ENCODE data around the gene FTH1.
"Not testable (repeated sequence)": the region's sequence is repeated elsewhere in the genome, so short reads cannot be mapped to it uniquely, and the experiment has no call there.

The FTH1 gene

GRCh38 chr11:61967116-61967923 is at the start of gene FTH1:
FTH1 (minus strand) TSS chr11:61967634; CDS start chr11:61967425, 209 bp downstream.
- peak; percentile 29 for DNase-seq

GRCh38 chr11:62015615-62016014 is 48.2 kb upstream of the FTH1 start:
- no peak for DNase-seq

- DNase-seq = no peak
These were observed 46.4 kb upstream of the FTH1 start for GRCh38 chr11:62013537-62014476.

- DNase-seq = no peak
These were observed 45.5 kb upstream of the FTH1 start for GRCh38 chr11:62012832-62013461.

- no peak for DNase-seq
These were observed 45.0 kb upstream of the FTH1 start for GRCh38 chr11:62012451-62012831.

- DNase-seq = no peak
These were observed 44.4 kb upstream of the FTH1 start for GRCh38 chr11:62011881-62012280.

- no peak for DNase-seq
These were observed 43.6 kb upstream of the FTH1 start for GRCh38 chr11:62010935-62011528.

GRCh38 chr11:62008193-62008592 is 40.8 kb upstream of the FTH1 start:
- DNase-seq = no peak

GRCh38 chr11:62004473-62004872 is 37.0 kb upstream of the FTH1 start:
- DNase-seq = no peak

GRCh38 chr11:62002283-62002682 is 34.8 kb upstream of the FTH1 start:
- DNase-seq = not testable (repeated sequence)

- no peak for DNase-seq
These were observed 34.2 kb upstream of the FTH1 start for GRCh38 chr11:62001450-62002191.

GRCh38 chr11:62000539-62001446 is 33.4 kb upstream of the FTH1 start:
- DNase-seq = no peak

- DNase-seq = no peak
These were observed 31.9 kb upstream of the FTH1 start for GRCh38 chr11:61999141-61999975.

GRCh38 chr11:61996933-61997332 is 29.5 kb upstream of the FTH1 start:
- DNase-seq = no peak

GRCh38 chr11:61994981-61995380 is 27.5 kb upstream of the FTH1 start:
- no peak for DNase-seq

GRCh38 chr11:61985869-61986268 is 18.4 kb upstream of the FTH1 start:
- DNase-seq = no peak

GRCh38 chr11:61983419-61983818 is 16.0 kb upstream of the FTH1 start:
- DNase-seq = no peak

- DNase-seq = no peak
These were observed 13.5 kb upstream of the FTH1 start for GRCh38 chr11:61980783-61981541.
